OCI-M1 (cell line): ENCODE measurements around the gene PHF14.

Source experiments
- DNase-seq: peaks from one replicate; lab custom pipeline; 2025; lab: John Stamatoyannopoulos, UW

Gene PHF14

GRCh38 chr7:11104578-11104977 lies 130.9 kb downstream of the PHF14 start:
- no peak for DNase-seq

GRCh38 chr7:11109659-11110058 lies 136.0 kb downstream of the PHF14 start:
- DNase-seq = no peak

- DNase-seq = no peak
Observed at GRCh38 chr7:11120068-11120664, 146.5 kb downstream of the PHF14 start.

- DNase-seq = no peak
Observed at GRCh38 chr7:11120675-11121220, 147.1 kb downstream of the PHF14 start.

- no peak for DNase-seq
Observed at GRCh38 chr7:11124856-11125559, 151.3 kb downstream of the PHF14 start.

DNA sequence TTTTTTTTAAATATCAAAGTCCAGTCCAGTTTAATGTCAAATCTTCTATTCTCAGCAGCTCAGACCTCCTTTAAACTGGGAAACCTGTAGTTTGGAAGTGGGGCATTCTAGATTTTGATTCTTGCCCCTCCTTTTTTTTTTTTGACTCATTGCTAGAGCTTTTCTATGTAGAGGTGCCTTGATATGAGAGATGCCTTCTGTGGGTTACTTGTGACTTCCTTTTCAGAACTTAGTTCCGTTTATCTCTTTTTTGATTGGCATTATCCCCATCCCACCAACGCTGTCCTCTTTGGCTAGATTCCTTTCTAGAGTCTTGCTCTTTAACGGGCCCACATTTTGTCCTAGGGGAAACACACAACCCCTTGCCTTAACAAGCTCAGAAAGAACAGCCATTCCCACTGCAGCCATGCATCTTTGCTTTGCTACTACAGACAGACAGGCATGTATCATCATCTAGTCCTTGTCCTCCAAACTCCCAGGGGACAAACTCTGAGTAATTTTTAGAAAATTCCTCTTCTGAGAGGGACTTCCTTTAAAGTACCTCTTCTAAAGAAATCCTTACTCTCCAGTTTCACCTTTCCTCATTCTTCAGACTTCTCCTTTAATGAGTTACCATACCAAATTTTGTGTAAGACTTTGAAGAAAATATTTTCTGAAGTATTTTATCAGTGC lies 153.6 kb downstream of the PHF14 start:
- no peak for DNase-seq

- no peak for DNase-seq
Observed at GRCh38 chr7:11127988-11128387, 154.3 kb downstream of the PHF14 start.

GRCh38 chr7:11128498-11128897 lies 154.8 kb downstream of the PHF14 start:
- no peak for DNase-seq

DNA sequence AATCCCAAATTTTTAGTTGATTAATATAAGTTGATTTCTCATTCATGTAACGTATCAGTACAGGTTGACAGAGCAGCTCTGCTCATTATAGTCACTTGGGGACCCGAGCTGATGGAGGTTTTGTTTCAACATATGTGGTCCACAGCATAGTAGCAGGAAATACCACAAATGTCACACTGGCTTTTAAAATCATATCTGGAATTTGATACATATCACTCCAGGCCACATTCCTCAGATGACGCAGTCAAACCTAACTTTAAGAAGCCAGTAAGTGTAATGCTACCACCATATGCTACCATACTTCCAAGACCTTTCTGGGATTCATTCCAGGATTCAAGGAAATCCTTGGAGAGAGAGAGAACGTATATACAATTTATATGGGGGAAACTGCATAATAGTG lies 156.3 kb downstream of the PHF14 start:
- no peak for DNase-seq

- DNase-seq = no peak
Observed at GRCh38 chr7:11130601-11131000, 156.9 kb downstream of the PHF14 start.

DNA sequence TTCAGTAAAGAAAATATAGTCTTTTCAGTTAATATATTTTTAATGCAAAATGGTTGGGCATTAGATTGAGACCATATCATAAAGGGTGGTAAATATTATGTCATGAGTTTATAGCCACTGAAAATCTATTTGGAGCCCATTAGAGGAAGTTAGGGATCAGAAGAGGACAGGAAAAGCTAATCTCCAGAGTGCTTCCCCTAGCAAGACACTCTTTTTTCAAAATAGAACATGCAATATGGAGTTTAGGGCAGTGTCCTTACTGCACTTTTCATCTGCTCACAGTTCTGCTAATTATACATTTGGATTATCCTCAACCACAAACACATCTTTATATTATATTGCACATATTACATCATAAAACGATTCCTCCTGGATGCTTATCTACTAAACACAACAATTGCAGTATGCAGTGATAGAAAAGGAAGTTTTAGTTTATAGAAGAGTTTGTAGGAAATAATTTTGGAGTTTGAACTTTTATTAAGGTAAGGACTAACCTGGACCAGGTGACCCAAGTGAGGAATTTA lies 159.8 kb downstream of the PHF14 start:
- peak; percentile 38 for DNase-seq

DNA sequence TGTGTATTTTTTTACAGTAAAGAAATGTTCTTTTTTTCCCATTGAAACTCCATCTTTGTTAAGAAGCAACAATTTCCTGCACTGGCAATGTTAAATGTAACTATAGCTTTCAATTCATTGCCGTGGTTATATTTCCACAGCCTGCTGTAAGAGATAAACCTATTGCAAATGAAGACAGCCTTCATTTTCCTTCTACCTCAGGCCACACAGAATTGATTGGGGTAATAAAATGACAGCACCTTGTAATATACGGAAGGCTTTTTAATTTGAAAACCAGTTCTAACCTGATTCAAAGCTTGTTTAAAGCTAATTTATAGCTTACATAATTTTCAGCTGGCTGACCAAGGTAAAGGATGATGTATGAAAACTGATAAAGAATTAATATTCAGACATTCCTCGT lies 161.9 kb downstream of the PHF14 start:
- DNase-seq = peak; percentile 10

DNA sequence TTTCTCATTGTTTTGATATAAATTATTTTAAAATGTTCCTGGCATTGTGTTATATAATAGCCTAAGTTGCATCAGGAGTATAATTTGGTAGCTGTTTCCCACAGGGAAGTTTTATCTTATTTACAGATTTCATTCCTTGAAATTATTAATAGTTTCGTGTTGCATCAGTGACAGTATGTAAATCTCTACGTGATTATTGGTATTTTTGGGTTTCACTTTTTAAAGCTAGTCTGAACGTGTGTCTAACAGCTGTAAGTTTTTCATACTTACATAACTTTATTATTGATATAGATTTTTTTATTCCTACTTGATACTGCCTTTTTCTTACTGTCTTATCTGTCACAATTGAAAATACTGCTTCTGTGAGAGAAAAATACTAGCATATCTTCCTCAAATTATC lies 167.9 kb downstream of the PHF14 start:
- DNase-seq = no peak

- DNase-seq = peak; percentile 1
Observed at GRCh38 chr7:11153694-11154093, 180.0 kb downstream of the PHF14 start.

DNA sequence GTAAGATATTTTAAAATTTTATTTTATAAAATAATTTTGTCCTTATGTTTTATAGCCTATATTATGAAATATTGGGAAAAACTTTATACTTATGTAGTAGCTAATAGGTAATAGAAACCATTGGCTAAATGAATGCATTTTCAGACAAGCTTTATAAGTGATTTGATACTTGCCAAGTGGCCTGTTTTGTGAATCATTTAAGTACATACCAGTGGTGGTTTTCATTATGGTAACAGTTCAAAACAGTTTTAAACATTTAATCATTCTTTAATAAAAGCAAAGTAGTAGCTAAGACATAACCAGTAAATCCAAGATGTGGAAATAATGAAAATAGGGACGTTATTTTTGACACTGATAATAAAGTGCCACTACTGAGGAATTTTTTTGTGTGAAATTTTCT lies 182.2 kb downstream of the PHF14 start:
- DNase-seq = no peak

DNA sequence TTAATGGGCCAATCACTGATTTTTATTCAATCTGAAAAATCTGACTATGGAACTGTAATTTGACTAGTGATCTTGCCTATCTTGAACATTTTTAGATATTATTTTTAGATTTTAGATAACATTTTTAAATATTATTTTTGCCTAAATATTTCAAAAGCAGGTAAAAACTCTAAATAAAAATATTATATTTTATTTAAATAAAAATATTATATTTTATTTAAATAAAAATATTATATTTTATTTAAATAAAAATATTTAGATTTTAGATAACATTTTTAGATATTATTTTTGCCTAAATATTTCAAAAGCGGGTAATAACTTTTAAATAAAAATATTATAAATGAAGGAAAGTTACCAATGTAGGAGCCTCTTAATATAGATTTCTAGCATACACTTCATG lies 187.8 kb downstream of the PHF14 start:
- no peak for DNase-seq

GRCh38 chr7:11163220-11163619 lies 189.5 kb downstream of the PHF14 start:
- no peak for DNase-seq

DNA sequence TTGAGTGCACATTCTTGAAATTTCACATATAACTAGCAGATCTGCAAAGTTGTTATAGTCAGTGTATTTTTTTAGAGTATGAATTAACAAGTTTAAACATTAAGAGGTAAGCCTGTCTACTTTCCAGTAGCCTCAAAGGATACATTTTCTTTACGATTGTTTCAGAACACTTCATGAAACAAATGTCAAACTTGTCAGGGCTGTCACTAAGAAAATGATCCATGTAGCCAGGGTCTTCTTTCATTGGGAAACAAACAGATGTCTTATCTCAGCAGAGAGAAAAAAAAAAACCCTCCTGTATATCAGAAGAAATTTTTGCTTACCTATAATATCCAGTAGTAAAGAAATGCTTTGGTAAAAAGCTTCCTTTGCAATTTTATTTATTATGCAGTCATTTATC lies 192.4 kb downstream of the PHF14 start:
- DNase-seq = no peak

DNA sequence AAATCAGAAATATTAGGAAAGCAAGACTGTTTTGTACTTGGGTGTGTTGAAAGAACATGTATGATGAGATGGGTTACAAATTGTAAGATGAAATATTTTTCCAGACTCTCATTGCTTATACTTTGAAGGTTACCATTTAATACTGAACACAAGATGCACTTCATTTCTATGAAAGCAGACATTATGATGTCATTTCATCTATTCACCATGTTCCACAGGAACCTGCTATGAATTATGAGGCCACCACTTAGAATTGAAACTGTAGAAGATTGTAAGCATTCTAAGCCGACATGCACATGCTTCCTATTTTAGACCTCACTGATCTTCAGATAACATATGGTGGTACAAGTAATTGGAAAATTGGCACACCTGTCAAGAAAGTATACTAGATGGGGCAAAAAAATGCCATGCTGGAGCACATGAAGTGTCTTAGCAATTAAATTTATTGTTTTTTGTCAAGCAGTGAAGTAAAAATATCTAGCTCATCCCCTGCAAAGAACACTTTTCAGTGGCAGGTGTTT lies 195.0 kb downstream of the PHF14 start:
- DNase-seq = no peak

DNA sequence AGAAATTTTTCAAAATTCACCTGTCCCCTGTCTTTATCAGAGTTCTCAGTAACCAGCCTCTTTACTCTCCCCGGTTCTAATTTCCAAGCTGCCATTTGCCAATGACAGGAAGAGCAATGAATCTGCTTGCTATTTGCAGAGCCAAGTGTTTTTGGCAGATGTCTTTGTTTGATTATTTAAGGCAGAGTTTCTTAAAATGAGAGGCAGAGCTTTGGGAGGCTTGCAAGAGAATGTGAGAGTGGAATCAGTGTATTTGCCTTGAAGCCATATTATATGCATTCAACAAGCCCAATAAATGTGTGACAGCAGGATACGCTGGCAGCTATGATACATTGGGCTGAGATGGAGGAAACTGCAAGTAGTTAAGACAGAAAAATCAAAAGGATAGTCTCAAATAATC lies 196.5 kb downstream of the PHF14 start:
- no peak for DNase-seq

DNA sequence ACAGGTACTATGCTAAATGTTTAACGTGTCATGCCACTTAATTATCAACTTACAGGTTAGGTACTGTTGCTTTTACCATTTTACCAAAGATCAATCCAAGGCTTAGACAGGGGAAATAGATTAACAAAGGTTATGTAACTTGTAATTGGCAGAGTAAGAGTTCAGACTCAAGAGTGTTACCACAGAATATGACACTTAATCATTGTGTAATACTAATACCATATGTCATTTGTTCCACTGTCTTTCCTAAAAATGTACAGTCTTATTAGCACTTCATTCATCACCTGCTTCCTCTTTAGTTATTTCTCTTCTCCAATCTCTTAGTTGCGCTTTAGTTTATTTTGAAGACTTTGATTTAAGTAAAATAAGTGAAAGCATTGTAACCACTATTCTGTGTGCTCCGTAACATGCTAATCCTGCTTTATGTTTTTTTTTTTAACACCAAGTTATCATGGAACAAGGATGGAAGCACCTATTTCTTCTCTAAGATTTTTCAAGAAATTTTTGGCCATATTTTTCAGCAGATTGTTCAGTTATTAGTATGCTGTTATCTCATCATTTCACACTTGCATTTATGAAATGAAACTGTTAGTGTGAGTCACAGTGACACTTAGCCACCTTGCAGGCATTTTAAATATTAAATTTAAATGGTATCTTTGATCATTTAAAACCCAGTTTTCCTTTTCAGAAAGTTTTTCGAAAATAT lies 197.3 kb downstream of the PHF14 start:
- DNase-seq = no peak

DNA sequence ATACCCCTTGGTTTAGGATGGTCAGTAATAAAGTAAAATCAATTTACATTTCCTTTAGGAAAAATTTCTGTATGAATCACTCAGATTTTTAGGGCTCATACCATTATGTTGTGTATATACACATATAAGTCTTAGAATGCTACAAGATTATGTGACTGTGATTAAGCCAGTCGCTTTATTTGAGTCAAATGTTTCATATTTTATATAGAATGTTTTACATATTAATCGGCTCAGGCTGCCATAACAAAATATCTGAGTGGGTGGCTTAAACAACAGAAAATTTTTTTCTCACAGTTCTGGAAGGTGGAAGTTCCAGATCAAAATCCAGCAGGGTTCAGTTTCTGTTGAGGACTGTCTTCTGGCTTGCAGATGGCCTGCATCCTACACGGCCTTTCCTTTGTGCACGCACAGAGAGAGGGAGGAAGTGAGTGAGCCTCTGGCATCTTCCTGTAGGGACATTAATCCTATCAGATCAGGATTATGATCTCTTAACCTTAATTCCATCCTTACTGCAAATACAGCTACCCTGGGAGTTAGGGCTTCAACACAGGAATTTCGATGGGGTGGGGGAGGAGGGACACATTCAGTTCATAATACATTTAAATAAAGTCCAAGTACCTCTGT lies 198.0 kb downstream of the PHF14 start:
- no peak for DNase-seq
